ENCODE results near the gene MAMDC4.
A peak's percentile ranks its signal among the peaks of the same experiment; 100 is the strongest.

The MAMDC4 gene

GRCh38 chr9:136806631-136807201 lies 45.4 kb upstream of the MAMDC4 start:
- H3K27ac ChIP-seq (ENCODE audit: low read depth, low read length, poor library complexity, severe bottlenecking): peak overlapping the region; percentile 45
- H3K79me2 ChIP-seq (ENCODE audit: insufficient read depth, low read length): peaks cover 26% of the 10 kb centered on the region
- H2AFZ ChIP-seq (ENCODE audit: low read length): no peak overlapping the region
- no peaks in the 10 kb centered on the region for H3K27me3 ChIP-seq (ENCODE audit: insufficient read depth, low read length)
- H3K4me1 ChIP-seq (ENCODE audit: insufficient read depth, low read length, severe bottlenecking): peaks cover 32% of the 10 kb centered on the region
- H4K20me1 ChIP-seq (ENCODE audit: insufficient read depth, low read length): no peaks in the 10 kb centered on the region
- no peaks in the 10 kb centered on the region for H3F3A ChIP-seq (ENCODE audit: insufficient read depth, low read length)
- H3K9me2 ChIP-seq (ENCODE audit: low read depth, low read length): no peaks in the 10 kb centered on the region
- peaks cover 36% of the 10 kb centered on the region for H3K36me3 ChIP-seq (ENCODE audit: insufficient read depth, low read length)
- H3K4me3 ChIP-seq (ENCODE audit: low read depth, low read length, poor library complexity, severe bottlenecking): peak overlapping the region; percentile 97
- peak overlapping the region; percentile 92 for H3K4me2 ChIP-seq (ENCODE audit: low read length)
- H3K9ac ChIP-seq (ENCODE audit: low read length): peak overlapping the region; percentile 81
- H3K9me3 ChIP-seq (ENCODE audit: low read length): no peaks in the 10 kb centered on the region
- TF ChIP-seq EZH2 (IDR thresholded peaks at IDR 0.05; ENCODE audit: borderline replicate concordance, low read length) (no peak), CTCF (IDR thresholded peaks at IDR 0.05; ENCODE audit: low read length) (no peak)

GRCh38 chr9:136807281-136808074 lies 44.7 kb upstream of the MAMDC4 start, which contains the start of gene RABL6:
Gene RABL6, plus strand, starts transcription at chr9:136807948. Its CDS starts 249 bp downstream, at chr9:136808197.
- no peaks in the 10 kb centered on the region for H3K9me3 ChIP-seq (ENCODE audit: low read length)
- no peaks in the 10 kb centered on the region for H3K9me2 ChIP-seq (ENCODE audit: low read depth, low read length)
- H2AFZ ChIP-seq (ENCODE audit: low read length): no peak within 1 kb of the TSS
- H3K27me3 ChIP-seq (ENCODE audit: insufficient read depth, low read length): no peaks in the 10 kb centered on the region
- H3K9ac ChIP-seq (ENCODE audit: low read length): peak within 1 kb of the TSS; percentile 98
- H3F3A ChIP-seq (ENCODE audit: insufficient read depth, low read length): no peaks in the 10 kb centered on the region
- H3K4me3 ChIP-seq (ENCODE audit: low read depth, low read length, poor library complexity, severe bottlenecking): peak within 1 kb of the TSS; percentile 97
- H3K79me2 ChIP-seq (ENCODE audit: insufficient read depth, low read length): peaks cover 27% of the 10 kb centered on the region
- H4K20me1 ChIP-seq (ENCODE audit: insufficient read depth, low read length): no peaks in the 10 kb centered on the region
- peaks cover 31% of the 10 kb centered on the region for H3K4me1 ChIP-seq (ENCODE audit: insufficient read depth, low read length, severe bottlenecking)
- peak within 1 kb of the TSS; percentile 96 for H3K4me2 ChIP-seq (ENCODE audit: low read length)
- H3K36me3 ChIP-seq (ENCODE audit: insufficient read depth, low read length): peaks cover 38% of the 10 kb centered on the region
- TF ChIP-seq CTCF (IDR thresholded peaks at IDR 0.05; ENCODE audit: low read length) (no peak), EZH2 (IDR thresholded peaks at IDR 0.05; ENCODE audit: borderline replicate concordance, low read length) (no peak)
- peak within 1 kb of the TSS; percentile 52 for H3K27ac ChIP-seq (ENCODE audit: low read depth, low read length, poor library complexity, severe bottlenecking)

GRCh38 chr9:136808075-136808805 lies 43.9 kb upstream of the MAMDC4 start:
- Histone ChIP-seq H3K4me1 (ENCODE audit: insufficient read depth, low read length, severe bottlenecking) (peaks cover 31% of the 10 kb centered on the region), H3K9me3 (ENCODE audit: low read length) (no peaks in the 10 kb centered on the region), H3K36me3 (ENCODE audit: insufficient read depth, low read length) (peaks cover 45% of the 10 kb centered on the region), H3K27me3 (ENCODE audit: insufficient read depth, low read length) (no peaks in the 10 kb centered on the region), H2AFZ (ENCODE audit: low read length) (no peak overlapping the region), H3K79me2 (ENCODE audit: insufficient read depth, low read length) (peaks cover 32% of the 10 kb centered on the region), H3F3A (ENCODE audit: insufficient read depth, low read length) (no peaks in the 10 kb centered on the region), H3K4me2 (ENCODE audit: low read length) (peak overlapping the region; percentile 96), H3K9me2 (ENCODE audit: low read depth, low read length) (no peaks in the 10 kb centered on the region), H3K4me3 (ENCODE audit: low read depth, low read length, poor library complexity, severe bottlenecking) (peak overlapping the region; percentile 97), H4K20me1 (ENCODE audit: insufficient read depth, low read length) (no peaks in the 10 kb centered on the region), H3K9ac (ENCODE audit: low read length) (peak overlapping the region; percentile 98), H3K27ac (ENCODE audit: low read depth, low read length, poor library complexity, severe bottlenecking) (peak overlapping the region; percentile 52)
- no peak for TF ChIP-seq EZH2 (IDR thresholded peaks at IDR 0.05; ENCODE audit: borderline replicate concordance, low read length)
- no peak for TF ChIP-seq CTCF (IDR thresholded peaks at IDR 0.05; ENCODE audit: low read length)

Measured in OCI-LY1 (cell line).